ENCODE data around the gene PPARGC1A.

DNA sequence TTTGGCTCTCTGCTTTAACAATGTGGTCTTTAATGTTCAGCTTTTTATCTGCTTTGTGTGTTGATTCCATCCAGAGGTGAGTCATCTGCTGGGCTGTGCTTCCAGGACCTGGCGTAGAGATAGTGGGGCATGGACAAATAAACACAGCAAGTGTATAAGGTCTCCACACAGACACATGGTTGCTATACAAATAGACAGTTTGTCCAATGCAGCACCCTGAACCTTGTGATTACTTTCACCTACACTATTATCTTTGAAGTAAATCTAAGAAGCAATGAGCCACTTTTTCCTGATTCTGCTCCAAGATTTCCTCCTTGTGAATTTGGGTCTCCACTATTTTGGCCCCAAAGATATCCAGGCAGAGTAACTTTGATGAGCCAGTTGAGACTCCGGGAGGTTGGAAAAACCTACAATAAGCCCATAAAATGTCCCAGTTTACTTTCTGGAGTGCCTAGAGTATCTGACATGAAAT, 12.1 kb downstream of the PPARGC1A start:
- peak in 1 of 2 donors; percentile 8 for TF ChIP-seq POLR2AphosphoS5 (IDR thresholded peaks at IDR 0.05)
- TF ChIP-seq CTCF (IDR thresholded peaks at IDR 0.05): no peak
